ENCODE results near the gene FGB.
"Not testable (repeated sequence)": the region's sequence is repeated elsewhere in the genome, so short reads cannot be mapped to it uniquely, and the experiment has no call there.

Gene FGB

DNA sequence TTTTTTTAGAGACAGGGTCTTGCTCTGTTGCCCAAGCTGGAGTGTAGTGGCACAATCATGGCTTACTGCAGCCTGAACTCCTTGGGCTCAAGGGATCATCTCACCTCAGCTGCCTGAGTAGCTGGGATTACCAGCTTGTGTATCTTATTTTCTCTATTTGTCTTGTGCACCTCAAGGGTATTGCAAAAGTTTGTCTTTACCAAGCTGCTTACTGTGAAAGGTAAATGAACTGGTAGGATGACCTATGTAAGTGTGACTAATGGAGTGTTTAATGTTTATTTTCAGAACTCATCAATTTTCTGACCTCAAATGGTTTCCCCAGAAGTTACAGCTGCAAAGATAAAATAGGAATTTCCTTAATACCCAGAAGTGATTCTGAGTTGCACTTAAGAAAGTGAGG is 33.0 kb downstream of the FGB start:
- no peak for DNase-seq (ENCODE audit: low read depth, low spot score)

DNA sequence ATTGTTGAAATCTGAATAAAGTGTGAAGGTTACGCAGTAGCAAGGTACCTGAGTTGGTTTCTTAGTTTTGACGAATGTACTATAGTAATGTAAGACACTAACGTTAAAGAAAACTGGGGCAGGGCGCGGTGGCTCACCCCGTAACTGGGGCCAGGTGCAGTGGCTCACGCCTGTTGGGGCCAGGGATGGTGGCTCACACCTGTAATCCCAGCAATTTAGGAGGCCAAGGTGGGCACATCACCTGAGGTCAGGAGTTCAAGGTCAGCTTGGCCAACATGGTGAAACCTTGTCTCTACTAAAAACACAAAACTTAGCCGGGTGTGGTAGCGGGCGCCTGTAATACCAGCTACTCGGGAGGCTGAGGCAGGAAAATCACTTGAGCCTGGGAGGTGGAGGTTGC is 34.5 kb downstream of the FGB start:
- not testable (repeated sequence) for DNase-seq (ENCODE audit: low read depth, low spot score)

DNA sequence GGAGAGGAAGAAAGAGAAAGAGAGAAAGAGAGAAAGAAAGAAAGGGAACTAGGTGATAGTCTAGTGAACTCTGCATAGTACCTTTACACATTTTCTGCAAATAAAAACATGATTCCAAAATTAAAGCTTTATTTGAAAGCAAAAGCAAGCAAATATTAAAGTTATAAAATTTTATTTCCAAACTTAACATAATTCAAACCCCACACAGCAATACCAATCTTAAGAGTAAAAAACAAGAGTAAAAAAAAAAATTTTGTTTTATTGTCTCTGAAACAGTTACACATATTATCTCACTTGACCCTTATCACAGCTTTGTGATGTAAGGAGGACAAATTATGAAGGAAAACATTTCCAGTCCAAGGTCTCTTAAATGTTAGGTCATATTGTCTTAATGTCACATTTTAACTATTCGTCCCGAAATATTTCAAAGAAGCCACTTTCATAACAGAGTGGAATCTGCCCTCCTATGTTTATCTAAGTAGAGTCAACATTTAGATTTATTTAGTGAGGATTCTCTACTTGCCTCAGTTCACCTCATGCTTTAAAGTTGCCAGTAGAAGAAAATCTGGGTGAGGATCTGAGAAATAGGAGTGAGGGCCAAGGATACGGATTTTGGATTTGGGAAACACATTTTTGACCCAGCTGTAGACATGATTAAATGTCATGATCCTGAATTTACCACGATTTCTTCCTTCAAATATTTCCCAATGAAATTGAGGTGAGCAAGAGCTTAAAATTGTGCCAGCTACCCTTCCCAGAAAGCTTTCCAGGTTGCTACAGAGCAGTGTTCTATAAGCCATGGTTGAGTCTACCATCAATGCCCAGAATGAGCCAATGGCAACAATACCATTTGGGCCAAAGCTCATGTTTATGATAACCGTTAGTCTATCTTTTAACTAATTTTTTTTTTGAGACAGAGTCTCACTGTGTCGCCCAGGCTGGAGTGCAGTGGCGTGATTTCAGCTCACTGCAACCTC is 35.3 kb downstream of the FGB start:
- no peak for DNase-seq (ENCODE audit: low read depth, low spot score)

DNA sequence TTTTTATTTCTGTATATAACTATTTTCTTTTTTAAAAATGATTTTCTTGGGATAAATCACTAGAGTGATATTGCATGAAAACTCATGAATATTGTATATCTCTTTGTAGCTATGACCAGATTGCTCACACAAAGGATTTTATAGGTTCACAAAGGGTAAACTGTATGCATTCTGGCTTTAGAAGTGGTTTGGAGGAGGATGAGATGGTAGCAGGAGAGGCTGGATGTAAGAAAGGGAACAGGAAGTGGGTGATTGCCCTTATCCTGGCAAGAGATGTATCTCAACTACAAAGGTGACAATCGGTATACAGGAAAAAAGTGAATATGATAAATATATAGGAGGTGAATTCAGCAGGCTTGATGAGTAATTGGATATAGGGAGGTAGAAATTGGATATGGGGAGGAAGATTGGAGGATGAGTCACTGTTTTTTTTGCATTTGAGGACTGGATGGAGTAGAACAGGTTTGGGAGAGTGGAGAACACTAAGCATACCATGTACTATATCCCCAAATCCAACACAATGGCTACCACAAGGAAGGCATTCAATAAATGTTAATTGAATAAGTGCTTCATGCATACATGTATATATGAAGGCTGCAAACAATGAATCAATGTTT is 39.7 kb downstream of the FGB start:
- no peak for DNase-seq (ENCODE audit: low read depth, low spot score)

DNA sequence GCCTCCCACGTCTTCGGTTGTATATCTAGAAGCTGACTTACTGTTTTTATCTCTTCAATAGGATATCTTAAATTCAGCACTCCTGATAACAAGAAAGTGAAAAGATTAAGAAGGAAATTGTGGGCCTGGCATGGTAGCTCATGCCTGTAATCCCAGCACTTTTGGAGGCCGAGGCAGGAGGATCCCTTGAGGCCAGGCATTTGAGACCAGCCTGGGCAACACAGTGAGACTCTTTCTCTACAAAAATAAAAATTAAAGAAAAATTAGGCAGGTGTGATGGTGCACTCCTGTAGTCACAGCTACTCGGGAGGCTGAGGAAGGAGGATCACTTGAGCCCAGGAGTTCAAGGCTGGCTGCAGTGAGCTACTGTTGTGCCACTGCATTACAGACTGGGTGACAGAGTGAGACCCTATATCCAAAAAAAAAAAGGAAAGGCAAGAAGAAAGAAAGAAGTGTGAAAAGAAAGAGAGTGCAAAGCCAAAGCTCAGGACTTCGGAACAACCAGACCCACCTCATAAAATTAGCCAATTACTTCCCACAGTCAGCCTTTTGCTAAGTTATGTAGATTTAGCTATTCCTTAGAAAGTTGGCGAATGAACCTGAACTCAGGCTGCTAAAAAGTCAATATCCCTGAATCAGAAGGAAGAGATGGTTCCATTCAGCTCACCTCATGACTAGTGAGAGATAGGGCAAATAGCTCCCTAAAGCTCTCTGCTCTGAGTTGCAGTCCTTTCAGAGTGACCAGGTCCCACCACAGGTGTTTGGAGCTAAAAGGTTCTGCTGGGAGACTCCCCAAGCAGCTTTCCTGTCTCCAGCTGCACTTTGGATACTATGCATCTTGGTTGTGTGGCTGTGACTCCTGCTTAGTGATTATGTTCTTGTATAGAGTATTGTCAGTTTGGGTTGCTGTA is 40.5 kb downstream of the FGB start:
- DNase-seq (ENCODE audit: low read depth, low spot score), result no peak

DNA sequence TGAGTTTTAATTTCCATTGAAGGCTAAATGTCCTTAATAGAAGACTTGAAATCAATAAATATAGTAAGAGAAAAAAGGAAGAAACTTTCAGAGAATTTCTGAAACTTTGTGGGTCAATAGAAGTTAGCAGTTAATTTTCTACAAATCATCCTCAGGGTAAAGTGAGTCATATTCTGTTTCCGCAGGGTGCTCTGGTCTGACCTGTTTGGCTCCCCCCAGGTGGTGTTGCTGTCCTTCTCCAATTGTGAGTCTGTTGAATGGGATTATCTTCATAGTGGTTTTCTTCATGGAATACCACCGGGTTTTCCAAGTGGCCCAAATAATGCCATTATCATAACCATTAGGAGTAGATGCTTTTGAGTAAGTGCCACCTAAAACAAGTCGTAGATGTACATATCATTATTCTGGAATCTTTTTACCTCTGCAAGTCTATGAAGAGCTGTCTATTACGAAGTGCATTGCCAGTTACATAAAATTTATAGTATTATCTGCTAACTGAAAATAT is 41.9 kb downstream of the FGB start:
- DNase-seq (ENCODE audit: low read depth, low spot score), result no peak

DNA sequence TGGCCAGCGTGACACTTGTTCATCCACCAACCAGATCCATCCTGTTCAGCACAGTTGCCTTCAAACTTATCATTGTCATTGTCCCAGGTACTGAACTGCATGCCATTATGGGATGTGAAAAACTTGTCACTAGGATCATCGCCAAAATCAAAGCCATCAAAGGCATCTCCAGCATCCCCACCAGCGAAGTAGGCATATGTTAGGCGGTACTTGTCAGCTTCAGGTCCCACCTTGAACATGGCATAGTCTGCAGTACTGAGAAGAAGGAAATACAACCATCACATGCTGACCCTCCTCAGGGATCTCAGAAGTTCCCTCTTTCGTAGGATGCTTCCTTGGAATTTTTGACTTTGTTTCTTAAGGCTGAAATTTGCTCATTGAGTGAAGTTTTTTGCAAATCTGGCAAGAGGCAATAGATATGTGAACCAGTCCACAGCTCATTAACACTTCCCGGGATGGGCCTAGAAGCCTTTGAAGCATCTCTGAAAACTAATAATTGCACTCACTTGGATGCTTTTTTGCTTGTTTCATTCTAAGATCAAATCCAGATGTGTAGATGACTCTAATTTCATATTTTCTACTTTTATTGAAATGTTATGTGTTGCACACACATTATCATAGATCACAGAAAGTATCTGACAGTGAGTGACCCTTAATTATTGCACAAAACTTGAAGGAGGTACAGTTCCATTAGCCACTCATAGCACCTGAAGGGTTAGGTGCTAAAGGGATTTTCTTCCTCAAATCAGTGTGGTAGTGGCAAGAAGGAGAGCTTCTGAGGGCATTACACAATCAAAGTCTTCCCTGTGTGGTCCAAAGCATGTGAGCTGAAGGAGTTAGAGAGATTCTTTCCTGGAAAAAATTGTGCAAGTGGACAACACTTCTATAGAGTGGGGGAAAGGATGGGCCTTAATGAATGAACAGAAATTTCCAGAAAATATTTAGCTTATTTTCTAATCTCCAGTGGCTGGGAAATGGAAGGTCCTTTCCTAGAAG is 44.2 kb downstream of the FGB start:
- DNase-seq (ENCODE audit: low read depth, low spot score), result no peak

DNA sequence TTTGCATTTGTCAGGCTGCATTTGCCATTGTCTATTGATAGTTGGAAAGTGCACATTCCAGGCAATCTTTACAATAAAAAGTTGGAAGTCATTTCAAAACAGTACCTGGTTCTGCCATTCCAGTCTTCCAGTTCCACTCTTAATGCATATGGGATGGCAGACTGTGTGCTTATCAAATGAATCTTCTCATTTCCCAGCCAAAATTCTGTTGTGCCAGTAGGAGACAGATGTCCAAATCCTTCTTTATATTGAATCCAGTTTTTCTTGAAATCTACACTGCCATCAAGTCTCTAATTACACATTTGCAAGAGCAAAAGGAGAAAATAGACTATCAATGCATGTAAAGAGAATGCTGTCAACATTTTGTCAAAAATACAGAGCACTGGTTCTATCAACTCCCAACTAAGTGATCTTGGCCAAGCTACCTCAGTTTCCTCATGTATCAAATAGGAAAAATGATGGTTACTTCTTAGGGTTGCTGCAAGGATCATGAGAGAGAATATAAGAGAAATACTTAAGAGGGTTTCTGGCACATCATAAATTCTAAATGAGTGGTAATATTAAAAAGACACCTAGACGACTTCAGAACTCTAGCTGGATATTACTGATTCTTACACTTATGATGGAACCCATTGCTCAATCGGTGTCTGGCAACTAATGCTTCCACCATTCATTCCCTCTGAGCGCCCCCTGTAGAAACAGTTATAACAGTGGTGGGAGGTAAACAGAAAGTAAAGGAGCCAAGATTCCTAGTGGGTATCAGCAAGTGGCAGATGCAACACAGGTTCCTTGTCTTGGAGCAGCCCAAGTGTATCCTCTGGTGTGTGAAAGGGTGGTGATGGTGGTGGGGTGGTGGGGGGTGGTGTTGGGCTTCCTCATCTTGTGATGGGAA is 45.8 kb downstream of the FGB start:
- no peak for DNase-seq (ENCODE audit: low read depth, low spot score)

DNA sequence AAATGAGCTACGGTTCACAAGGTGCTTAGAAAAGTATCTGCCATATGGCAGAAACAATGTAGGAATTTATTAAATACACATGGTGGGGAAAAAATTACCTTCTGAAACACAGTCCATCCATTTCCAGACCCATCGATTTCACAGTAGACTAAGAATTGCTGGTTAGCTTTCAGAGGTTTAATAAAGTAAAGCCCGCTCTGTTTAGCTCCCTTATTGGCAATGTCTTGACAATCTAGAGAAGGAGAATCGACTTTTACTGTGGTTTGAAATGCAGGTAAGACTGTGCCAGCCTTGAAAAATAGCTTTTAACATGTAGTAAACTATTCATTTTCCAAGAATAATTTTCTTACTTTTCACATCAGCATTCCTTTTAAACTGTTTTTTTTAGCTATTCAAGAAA is 46.7 kb downstream of the FGB start:
- no peak for DNase-seq (ENCODE audit: low read depth, low spot score)

DNA sequence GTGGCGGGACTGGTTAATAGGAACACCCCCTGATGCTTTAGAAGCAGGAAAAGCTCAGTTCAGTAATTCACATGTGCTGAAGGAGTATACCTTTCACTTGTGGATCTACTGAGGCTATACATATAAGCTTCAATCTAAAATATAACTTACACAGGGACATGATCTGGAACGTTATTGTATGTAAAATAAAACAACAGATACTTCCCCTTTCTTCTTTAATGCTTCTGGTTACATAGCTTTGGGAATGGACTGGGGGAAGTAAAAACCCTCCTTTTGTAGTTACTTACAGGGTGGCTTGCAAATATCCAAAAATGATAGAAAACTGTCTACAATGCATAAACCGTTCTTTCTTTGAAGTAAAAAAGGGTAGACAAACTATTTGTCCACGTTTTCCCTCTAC is 47.8 kb downstream of the FGB start:
- no peak for DNase-seq (ENCODE audit: low read depth, low spot score)

DNA sequence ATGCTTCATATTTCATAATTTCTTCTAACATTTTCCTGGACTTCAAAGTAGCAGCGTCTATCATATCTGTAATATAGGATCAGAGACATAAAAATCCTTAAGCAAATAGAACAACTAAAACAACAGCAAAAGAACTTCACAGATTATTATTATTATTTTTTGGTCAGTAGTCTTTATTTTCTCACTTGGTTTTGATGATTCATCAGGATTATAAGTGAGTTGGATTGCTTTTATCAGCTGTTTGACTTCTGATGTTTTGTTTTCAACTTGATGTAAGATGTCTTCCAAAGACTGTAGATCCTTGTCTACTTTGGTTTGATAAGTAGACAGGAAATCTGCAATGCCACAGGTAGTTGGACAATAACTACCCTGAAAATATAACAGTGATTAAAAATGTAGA is 49.0 kb downstream of the FGB start:
- no peak for DNase-seq (ENCODE audit: low read depth, low spot score)

DNA sequence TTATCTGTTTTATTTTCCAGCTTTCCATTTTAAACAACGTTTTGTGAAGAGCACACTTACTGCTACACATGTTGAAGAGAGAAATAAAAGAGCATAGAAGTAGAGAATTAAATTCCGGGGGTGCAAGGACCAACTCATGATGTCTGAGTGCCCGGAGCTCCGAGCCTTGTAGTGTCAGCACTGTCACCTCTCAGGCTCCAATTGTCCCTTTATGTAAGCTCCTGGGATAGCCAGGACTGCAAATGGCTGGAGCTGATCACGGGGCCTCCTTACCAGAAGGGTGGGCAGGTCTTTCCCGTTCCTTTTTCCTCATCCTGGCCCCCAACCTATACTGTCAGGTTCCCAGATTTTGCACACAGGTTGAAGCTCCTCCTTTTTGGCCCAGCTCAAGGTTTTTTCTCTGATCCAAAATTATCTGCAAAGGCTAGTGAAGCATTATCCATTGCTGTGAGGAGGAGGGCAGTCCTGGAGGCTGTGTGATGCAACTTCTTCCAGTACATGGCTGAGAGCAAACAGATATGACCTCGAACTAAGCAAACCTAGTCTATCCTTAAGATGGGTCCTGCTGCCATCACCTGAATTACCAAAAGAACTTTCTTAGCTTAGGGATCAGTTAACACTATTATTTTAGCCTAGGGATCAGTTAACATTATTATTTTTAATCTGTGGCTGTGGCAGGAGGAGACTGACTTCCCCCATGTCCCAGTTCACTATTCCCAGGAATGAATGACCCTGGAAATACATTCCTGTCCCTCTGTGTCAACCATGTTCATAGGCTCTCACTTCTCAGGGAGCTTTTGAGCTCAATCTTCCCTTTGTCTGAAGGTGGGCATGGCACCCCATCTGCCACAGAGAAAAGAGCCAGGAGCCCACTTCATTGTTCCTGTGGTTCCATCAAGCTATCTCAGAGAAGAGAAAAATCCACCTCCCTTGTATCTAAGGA is 49.9 kb downstream of the FGB start, which contains the start of gene FGG:
TSS of gene FGG (minus strand) at position 185 of the 943 bp plus-strand sequence. CDS start at position 138, 47 bp downstream.
- DNase-seq (ENCODE audit: low read depth, low spot score), result no peak

DNA sequence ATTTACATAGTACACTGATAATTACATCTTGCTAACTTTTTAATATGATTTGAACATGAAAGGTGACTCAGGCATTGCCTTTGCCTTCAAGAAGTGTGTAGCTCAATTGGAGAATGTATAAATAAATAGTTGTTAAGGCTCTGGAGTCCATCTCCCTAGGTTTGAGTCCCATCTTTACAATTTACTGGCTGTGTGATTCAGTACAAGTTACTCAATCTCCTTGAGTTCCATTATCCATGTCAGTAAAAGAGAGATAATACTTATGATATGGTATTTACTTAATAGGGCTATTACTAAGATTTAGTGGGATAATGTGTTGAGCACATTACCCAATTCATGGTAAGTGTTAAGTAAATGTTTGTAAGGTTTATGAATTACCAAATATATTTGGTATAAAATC is 51.5 kb downstream of the FGB start:
- no peak for DNase-seq (ENCODE audit: low read depth, low spot score)

DNA sequence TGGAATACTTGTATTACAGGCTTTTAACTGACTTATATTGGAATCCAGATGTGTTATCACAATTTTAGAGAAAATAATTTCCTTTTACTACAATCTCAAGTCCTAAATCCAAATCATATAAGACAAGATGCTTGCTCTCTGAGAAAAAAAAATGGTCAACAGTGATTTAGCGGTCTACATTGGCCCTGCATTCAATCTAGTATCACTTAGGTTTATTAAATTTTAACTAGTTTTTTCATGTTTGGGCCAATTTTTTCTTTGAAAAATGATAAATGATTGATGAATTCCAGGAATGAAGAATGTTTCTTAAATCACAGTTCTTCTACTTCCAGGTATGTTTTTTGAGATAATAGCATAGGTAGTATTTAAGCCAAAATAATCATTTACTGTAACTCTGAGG is 52.4 kb downstream of the FGB start:
- DNase-seq (ENCODE audit: low read depth, low spot score), result no peak

DNA sequence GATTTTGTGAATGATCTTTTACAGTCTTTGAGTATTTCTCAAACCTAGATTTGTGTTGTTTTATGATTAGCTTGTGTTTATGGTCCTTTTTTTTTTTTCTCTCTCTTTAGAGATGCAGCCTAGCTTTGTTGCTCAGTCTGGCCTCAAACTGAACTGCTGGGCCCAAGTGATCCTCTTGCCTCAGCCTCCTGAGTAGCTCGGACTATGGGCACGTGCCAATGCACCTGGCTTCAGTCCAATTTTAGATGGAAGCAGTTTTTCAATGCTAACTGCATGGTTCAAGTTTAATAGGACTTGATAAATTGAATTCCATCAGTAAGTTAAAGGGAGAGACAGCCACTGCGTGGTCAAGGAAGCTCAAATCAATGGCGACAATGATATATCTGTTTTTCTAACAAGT is 53.5 kb downstream of the FGB start:
- DNase-seq (ENCODE audit: low read depth, low spot score), result no peak

DNA sequence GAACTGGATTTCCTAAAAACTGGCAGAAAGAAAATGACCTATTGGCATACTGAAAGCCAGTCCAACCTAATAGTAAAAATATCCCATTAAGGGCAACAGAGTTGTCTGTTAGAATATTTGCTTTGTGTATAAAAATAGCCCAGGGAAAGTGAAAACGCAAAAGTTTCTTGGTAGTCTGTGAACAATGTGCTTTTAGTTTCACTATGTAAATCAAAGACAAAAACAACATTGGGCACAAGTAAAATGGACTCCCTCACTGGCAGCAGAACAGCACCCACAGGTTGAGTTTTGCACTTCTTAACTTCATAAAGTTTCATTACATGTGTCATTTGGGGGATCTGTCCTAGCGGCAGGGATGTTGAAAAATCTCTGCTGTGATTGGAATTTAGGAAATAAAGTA is 53.9 kb downstream of the FGB start:
- peak; percentile 9 for DNase-seq (ENCODE audit: low read depth, low spot score)

DNA sequence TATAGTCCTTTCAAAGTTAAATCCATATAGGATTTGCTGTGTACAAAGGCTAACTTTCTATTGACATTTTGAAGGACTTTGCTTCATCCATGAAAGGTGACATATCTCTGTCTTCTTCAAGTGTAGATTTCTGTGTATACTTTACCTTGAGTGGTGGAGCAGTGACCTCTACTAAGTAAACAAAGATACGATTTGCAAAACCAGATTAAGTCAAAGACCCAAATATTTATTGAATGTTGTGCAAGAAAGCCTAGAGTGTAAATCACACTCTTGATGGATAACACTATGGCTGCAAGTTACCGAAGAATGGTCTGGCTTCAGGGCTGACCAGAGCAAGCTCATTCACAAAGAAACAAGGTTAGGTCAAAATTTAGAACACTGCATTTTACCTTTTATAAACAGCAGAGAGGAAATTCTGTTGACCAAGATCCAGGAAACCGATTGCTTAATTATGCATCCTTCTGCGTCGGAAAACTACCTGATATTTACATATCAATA is 55.1 kb downstream of the FGB start:
- DNase-seq (ENCODE audit: low read depth, low spot score), result no peak

DNA sequence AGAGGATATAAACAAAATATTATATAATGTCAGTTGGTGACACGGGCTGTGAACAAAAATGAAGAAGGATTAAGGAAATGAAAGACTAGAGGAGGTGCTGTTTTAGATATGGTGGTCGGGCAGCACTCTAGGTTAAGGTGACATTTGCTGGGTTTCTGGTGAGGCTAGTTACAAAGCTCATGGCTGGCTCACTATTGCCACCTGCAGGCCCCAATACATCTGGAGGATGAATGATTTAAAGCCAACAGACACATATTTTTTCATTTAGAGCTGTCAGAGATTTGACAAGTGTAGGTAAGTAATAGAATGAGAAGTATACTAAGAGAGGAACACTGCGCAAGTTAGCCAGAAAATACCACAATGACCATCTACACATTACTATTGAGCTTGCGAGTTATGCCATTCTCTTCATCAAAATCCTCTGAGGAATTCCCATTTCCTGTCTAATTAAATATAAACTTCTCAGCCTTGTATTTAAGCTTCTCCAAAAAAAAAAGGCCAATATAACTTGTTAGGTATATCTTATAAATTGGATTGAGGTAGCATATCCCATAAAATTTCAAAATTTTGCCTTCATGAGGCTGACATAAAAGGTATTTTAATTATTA is 56.0 kb downstream of the FGB start:
- DNase-seq (ENCODE audit: low read depth, low spot score), result peak; percentile 75
